GM18861 (cell line): ENCODE data around the gene SETBP1.

Experiments
- ATAC-seq: cut with Tn5 transposase; IDR thresholded peaks from one replicate; pipeline ENCODE4 v1.9.1; 2021; ENCODE audit not compliant: unreplicated experiment

Gene SETBP1

DNA sequence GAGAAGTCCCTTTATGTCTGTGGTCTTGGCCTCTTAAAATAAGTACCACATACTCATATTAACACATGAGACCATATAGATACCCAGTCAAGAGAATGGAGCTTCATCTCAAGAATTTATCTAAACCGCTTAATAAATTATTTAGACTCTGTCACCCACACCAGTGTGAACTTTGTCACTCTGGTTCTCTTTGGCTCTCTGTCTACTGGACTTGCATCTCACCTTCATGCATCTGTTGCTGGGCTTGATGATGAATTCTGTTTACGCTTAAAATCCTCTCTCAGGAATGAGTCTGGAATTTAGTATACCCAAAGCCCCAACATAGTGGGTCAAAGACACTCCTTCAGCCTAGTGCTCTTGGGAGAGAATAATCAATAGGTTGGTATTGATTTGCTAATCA is 73.9 kb downstream of the SETBP1 start:
- no peak for ATAC-seq

DNA sequence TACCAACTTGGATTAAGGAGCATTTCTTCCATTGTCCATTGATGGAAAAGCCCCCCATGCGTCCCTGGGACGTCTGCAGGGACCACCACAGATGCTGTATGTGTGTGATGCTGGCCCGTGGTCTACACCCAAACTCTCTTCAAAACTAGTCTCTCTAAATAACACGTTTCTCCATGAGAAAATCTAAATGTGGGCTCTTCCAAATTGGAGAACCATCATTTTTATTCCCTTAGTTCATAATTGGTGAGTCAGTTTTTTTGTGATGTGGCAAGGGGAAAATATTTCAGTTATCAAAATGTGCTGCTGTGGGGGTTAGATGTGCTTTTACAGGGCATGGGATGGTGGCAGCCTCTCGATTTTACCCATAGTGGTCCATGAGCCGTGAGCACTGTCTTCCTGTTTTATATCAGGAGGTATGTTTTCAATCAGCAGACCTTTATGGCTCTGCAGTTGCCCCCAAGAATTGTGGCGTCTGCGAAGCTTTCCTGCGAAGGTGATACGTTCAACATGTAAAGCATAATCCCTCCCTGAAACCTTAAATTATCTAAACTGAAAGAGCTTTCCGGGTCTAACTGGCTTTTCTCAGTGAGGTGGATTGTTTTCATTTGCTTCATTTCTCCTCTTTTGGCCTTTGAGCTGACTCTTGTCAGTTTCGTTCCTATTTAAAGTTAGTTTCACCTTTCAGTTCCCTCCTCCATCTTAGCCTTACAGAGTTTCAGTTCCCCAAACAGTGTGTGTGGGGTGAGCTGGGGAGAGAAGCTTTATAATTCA is 78.4 kb downstream of the SETBP1 start:
- ATAC-seq = peak; percentile 93

DNA sequence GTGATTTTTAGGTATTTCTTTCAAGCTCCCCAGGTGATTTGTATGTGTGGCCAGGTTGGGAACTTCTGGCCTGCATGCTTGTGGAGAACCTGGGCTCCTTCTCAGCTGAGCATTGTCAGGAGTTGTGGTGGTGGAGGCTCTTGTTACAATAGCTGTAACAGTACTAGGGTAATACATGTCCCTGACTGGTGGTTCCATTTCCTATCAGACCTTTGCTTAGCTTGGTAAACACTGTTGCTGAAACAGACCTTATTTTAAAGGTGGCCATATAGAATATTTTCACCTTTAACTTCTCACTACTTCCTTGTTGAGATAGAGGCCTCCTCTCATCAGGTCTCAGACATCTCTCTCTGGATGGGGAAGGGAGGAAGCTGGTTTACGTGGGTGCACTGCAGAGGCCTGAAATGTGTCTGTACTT is 79.2 kb downstream of the SETBP1 start:
- peak; percentile 33 for ATAC-seq

DNA sequence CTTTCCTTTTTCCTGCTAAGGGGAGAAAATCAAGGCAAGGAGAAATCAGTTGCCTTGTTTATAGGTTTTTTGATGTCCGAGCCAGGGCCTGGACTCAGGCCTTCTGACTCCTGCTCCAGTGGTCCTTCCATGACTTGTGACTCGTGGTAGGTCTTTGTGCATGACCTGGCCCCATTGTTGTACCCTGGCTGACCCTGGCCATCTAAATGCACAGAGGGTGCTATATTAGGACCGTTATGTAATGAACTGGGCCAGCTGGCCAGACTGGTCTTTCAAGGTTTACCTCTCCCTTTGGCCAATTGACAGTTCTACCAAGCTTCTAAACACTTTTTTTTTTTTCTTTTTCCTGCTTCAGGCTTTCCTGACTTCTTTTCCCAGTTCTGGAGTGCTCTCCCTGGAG is 81.1 kb downstream of the SETBP1 start:
- no peak for ATAC-seq

GRCh38 chr18:44763327-44763726 is 82.6 kb downstream of the SETBP1 start:
- no peak for ATAC-seq

- no peak for ATAC-seq
Observed at GRCh38 chr18:44764863-44765262, 84.2 kb downstream of the SETBP1 start.

DNA sequence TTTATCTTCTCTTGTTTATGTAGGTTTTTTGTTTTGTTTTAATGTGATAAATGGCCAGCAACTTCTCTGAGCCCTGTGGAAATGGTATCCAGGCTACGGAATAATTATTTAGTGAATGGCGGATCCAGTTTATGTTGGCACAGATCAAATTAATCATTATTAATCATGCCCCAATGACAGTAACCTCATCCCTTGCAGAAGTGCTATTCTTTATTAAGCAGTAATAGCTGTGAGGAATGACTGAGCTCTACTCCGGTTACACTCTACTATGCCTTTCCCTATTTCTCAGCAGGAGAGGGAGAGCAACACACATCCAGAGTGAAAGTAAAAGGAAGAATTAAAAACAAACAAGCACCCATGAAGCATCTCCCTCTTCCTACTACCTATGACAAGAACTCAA is 84.8 kb downstream of the SETBP1 start:
- ATAC-seq = no peak

GRCh38 chr18:44766450-44766849 is 85.8 kb downstream of the SETBP1 start:
- ATAC-seq = no peak

GRCh38 chr18:44767807-44768206 is 87.1 kb downstream of the SETBP1 start:
- no peak for ATAC-seq

- no peak for ATAC-seq
Observed at GRCh38 chr18:44770641-44771040, 90.0 kb downstream of the SETBP1 start.

GRCh38 chr18:44771572-44771955 is 90.9 kb downstream of the SETBP1 start:
- no peak for ATAC-seq

DNA sequence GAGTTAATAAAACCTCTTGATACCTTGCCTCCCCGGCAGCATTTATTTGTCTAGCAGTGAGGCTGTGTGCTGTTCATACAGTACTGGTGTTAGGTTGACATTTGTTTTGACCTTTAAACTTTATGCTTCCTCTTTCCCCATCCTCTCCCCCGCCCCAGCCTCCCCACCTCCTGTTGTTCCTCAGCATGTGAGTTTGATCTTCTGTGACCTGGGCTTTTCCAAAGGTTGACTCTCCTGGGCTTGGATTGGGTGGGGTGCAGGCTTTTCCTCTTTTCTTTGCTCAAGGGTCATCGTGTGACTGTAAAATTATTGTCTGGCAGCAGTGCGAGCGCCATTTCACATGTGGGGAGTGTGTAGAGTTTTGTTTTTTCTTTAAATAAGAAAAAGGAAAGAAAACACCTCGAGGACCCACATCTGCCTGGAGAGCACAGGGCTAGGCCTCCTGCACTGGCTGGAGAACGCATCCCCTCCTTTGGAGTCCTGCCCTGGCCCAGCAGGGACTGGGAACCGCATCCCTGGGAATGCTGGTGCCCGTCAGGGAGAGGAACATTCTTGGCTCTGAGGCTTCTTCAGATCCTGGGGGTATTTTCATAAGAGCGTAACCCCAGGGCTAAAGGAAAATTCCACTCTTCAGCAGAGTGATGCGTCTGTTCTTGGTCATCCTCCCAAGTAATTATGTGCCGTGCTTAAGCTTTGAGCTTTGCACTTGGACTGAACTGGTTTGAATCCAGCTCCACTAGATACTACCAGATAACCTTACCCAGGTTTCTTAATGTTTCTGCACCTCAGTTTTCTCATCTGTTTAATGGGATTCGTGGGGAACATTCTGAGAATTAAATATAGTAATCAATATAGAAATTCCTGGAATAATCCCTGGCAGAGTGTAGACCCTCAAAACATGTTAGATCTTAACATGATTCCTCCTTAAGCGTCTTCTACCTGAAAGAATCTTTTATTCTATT is 91.5 kb downstream of the SETBP1 start:
- no peak for ATAC-seq

DNA sequence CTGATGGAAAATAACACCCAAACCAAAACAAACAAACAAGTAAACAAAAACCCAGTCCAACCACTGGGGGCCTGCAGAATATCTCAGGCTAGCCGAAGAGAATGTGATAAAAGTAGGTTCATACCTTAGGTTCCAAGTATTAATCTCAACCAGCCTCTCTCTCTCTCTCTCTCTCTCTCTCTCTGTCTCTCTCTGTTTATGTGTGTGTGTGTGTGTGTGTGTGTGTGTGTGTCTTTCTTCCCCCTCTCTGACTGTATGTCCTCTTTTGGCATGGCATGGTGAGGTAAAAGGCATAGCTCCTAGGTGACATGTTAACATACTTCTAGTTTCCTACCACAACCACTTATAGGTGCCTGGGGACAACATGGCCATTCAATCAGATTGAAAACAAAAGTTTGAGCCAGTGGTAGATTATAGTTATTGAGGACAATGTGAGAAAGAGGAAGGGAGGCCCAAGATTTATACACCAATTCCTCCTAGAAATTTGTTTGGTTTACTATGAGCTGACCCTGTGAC is 93.0 kb downstream of the SETBP1 start:
- ATAC-seq = no peak

DNA sequence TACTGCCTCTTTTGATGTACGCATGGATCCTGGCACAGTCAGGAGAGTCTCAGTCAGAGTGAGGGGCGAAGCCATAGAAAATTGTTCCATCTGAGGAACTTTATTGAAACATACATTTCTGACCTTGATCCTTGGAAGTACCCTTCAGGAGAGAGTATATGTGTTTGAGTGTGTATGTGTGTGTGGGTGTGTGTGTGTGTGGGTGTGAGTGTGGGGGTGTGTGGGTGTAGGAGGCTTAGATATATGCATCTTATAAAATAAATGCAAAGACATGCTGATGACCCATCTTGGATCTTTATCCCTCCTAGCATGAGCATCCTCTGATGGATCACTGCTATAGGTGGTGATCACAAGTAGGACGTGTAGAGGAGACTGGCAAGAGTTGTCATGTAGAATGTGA is 93.5 kb downstream of the SETBP1 start:
- ATAC-seq = no peak

DNA sequence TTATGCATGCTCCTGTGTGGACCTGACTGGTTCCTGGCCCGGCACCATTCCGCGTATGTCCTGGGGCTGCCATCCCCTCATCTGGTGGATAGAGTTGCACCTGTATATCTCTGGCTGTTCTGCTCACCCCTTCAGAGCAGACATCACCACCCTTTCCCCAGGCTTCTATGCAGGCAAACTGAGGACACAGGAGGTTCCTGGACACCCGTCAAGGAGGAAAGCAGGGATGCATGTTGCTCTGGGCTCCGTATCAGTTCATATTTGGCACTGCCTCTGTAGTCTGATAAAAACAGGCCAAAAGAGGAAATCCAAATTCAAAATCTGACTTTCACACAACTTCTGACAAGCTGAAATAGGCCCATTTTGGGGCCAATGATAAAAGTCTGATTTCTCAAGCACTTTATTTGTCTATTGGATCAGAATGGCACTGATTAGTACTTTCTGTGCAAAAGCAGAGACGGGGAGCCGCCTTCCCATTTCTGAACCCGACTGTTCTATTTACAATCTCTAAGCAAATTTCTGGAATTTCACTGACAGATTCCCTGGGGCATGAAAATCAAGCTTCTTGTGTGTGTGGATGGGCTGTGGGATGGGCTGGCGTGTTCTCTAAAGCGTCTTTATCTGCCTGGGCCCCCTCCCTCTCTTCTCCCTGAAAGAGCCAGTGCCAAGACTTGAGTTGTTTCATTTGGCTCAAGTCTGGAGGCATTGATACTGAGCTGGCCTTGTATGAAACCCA is 96.9 kb downstream of the SETBP1 start:
- ATAC-seq = no peak

DNA sequence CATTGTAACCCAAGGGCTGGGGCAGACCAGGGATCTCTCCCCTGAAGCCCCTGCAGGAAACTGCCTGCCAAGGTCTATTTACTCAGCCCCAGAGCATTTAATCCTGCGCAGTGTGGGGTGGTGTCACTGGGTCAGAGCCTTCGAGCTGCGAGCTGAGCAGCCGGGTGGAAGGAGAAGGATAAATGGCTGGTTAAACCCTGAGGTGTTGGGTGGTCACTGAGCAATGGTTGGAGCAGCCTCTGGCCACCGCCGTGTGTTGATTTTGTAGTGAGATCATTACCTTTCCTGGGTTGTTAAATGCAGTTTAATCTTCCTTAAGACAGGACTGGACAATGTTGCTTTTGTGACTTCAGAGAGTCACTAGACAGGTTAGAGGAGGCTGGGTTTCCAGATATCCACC is 98.1 kb downstream of the SETBP1 start:
- no peak for ATAC-seq

DNA sequence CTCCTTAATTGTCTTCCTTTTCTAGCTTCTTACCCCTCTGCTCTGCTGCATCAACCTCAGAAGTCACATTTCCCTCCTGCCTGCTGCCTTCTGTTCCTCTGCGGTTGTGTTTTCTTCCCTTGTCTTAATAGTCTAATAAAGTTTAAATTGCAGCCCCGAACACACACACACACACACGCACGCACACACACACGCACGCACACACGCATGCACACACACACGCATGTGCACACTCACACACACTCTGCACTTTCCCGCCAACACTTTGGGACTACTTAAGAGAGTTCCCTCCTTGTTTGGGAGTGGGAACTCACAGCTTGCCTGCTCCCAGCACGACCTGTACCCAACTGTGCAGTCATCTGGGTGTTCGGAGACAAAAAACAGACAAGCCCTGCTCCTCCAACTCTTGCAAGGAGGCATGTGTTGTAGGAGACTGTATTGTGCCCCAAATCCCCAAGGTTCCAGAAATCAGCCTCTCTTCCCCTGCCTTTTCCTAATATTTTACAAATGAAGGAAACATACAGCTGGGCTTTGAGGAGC is 99.1 kb downstream of the SETBP1 start:
- no peak for ATAC-seq

- no peak for ATAC-seq
Observed at GRCh38 chr18:44781886-44782285, 101.2 kb downstream of the SETBP1 start.

DNA sequence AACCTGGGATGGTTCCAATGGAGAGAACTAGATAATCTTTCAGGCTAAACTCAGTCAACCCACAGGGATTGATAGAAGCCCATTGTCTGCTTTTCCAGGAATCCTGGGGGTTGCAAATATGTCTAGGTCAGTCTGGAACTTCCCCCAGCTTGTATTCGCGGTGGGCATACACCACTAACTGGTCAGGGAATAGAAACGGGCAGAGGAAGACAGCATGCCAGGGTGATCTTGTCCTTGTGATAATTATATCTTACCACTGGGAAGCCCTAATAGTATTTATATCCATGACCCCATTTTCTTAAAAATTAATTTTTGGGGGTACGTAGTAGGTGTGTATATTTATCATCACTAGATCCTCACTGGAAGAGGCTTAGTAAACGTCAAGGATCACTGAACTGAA is 101.9 kb downstream of the SETBP1 start:
- no peak for ATAC-seq

DNA sequence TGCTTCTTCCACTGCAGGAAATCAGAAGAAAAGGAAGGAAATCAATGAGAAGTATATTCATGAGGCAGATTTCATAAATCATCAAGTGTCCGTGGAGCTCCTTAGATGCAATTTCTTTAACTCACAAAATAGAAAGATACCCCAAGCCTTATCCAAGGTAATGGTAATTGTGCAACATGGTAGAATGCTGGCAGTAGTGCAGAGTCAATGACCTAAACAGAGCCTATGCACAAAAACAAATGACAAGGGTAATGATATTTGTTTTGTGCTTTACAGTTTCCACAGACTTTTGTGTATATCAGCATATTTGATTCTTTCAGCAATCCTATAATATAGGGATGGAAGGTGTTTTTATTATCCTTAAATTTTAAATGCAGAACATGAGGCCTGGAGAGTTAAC is 102.7 kb downstream of the SETBP1 start:
- ATAC-seq = no peak

DNA sequence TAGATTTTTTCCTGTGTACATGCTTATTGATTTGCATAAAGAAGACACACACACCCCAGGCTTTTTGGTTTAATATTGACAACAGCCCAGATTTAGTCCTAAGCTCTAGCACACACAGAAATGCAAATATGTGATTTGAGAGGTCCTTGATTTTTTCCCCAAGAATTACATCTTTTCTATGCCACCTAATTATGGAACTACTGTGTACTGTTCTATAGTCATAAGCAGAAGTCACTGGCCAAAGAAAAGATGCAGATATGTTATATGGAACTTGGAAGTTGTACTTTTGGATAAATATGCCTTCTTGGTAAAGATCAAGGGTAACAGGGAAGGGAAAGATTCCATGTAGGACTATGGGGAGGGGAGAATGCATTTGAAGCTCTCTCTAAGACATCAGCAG is 105.6 kb downstream of the SETBP1 start:
- ATAC-seq = no peak
